NCI-H1092 (cell line): Measurements from ENCODE around the gene PIGQ.

Experiments
- DNase-seq: peaks from one replicate; lab custom pipeline; 2025; lab: John Stamatoyannopoulos, UW

The PIGQ gene

DNA sequence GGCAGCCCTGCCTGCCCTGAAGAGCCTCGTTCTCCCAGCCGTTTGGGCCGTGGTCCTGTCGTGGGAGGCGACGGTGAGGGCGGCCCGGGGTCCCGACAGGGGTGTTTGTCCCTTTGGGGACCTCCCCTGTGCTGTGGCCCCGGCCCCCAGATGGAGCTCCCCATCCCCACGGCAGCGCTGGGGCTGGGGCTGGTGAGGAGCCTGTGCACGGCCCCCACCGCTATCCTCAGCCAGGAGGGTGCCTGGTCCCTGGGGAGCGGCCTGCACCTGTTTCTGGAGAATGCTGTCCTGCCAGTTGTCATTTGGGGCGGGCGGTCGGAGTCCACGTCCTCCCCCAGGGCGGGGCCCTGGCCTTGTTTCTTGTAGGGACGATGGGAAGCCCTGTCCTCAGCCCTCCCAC, 35.6 kb upstream of the PIGQ start:
- no peak for DNase-seq

DNA sequence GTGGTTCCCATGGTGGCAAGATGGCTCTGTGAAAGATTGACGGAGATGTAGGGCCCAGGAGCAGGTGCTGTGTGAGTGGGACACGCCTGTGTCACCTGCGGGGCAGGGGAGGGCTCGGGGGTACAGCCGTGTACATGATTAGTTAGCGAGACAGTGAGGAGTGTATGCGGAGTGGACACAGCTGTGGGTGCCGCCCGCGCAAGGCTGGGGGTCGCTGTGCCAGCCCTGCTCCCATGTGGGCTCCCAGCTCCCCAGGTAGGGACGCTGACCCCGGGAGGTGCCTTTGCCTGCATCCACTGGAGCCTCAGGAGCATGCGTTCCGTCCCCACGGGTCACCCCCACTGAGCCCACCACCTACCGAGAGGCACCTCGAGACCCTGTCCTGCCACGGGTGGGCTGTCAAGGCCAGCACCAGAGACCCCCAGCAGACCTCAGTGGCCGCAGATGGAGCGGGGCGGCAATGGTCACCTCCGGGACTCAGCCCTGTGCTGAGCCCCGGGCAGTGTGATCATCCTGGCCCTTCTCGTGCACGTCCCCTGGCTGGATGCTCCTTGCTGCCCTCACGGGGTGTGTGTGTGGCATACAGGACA, 34.8 kb upstream of the PIGQ start:
- no peak for DNase-seq

DNA sequence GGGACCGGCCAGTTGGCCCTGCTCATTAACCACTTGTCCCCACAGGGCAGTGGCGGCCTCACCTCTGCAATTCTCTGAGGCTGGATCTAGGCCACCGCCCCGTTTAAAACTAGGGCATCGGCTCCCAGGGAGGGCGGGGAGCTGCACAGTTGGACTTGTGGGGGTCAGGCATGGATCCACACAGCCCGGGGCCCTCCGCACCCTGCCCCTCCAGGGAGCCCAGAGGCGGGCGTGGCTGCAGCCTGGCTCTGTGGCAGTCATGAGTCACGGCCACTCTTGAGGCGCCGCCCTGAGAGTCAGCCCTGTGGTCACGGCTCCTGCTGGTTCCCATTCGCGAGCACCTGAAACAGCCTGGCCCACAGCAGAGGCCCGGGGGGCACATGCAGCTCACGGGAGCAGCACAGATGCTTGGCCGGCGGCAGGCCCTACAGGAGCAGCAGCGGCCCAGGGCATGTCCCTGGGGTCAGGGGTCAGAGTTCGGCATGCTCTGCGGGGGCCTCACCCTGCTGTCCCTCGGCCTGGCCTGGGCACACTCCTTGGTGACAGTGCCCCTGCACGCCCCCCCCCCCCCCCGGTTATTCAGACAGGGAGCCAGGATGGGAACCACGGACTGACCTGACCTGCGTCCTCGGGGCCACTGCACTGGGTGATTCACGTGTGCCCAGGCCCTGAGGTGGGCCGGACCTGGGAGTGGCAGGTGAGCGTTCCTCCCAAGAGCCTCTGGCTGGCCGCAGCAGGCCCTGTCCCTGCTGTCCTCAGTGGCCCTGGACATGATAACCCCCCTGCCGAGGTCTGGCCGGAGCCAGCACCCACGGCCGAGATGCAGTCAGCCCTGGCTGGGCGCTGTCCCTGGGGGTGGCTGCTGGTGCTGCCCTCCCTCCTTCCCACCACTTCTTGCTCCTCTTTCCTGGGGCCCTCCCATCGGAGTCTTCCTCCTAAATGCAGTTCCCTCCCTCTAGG, 34.0 kb upstream of the PIGQ start:
- no peak for DNase-seq

DNA sequence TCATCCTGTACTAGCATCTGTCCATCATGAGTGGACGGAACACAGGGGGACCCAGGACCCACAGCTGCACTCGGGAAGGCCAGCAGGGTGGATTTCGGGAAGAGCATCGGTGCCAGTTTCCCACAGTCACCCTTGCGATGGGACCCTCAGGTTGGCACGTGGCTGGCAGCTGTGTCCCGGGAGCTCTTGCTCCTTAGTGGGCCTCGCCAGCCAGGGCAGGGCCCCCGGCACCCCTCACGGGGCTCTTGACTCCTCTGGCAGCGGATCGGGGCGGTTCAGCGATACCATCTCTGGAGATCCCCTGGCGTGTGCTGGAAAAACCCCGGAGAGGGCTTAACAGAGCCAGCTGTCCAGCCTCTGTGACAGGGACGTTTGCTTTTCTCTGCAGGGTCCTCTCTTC, 33.0 kb upstream of the PIGQ start:
- no peak for DNase-seq

DNA sequence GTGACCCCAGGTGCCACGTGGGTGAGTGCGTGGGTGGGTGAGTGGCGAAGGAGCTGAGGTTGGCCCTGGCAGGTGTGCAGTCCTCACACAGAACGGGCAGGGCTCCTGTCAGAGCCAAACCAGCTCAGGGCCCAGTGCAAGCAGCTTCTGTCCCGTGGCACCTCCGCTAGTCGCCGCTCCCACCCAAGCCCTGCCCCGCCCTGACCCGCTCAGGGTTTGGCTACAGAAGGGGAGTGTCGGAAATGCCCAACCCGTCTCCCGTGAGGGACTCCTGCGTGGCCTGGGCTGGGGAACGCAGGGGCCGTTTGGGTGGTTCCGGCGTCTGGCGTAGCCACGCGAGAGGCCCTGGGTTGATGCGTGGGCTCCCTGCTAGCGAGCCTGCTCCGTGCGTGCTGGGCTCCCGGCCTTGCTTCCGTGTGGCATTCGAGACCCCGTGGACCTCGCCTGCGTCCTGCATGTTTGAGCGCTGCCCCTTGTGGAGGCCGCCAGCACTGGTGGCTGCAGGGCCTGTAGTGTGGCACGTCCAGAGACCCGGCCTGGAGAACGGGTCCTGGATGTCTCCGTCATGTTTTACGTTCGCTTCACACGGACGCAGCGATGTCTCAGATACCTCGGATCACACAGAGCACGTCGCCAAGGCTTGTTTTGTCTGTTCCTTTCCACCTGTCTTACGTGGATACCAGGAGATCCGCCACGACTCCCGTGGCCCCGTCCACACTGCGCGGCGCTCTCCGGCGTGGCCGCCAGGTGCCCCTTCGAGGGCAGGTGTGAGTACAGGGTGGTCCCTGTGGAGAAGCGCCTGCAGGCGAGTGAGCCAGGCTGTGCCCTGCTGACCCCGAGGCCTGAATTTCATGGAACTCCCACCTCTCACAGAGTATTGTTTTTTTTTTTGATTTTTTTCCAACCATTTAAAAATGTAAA, 32.1 kb upstream of the PIGQ start:
- DNase-seq: no peak

DNA sequence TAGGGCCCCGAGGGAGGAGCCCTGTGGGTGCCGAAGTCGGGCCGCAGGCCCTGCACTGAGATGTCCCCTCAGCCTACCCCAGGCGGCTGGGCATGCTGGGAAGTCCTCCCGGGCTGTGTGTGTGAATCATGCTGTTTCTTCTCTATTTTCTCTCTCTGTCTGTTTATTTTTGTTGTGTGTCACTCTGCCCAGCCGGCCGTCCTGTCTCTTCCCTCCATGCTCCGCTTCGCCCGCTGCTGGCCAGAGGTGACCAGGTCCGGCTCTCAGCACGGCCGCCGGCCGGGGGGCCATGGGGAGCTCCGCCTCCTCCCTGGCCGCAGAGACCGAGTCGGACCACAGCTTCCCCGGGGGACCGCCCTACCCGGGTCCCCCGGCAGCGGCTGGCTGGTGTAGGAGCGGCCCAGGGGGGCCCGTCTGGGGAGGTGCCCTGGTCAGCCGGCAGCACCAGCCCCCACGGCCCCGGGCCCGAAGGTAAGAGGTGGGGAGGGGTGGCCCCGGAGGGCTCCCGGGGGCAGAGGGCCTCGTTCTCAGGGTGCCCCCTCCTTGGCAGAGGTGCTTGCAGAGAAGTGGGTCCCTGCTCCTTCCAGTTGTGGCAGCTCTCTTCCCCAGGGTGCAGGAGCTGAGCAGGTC, 29.8 kb upstream of the PIGQ start:
- no peak for DNase-seq

DNA sequence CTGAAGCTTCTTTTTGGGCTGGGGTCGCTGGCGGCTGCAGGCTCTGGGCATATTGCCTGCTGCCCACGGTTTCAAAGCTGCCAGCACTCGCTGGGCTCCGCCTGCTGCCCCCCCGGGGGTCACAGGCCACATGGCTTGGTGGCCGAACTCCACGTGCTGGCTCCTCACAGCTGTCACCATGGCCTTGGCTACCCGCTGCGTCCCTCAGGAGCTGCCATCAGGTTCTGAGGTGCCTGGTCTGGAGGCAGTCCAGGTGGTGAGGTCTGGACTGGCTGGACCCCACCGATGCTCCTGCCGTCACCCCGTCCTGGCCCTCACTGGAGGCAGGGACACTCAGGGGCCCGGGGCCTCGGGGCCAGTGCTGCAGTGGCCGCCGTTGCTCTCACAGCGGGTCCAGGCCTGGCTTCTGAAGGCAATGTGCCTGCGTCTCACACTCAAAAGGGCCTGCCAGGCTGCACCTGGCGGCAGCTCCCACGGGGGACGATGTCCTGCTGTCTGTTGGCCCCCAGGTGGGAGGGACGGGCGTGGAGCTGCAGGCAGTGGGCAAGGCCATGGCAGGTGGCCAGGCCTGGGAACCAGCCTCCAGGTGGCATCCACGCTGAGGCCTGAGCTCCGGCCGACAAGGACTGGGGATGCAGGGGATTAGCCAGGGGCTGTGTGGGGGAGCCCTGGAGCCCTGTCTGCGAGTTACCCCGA, 29.0 kb upstream of the PIGQ start:
- DNase-seq: no peak

DNA sequence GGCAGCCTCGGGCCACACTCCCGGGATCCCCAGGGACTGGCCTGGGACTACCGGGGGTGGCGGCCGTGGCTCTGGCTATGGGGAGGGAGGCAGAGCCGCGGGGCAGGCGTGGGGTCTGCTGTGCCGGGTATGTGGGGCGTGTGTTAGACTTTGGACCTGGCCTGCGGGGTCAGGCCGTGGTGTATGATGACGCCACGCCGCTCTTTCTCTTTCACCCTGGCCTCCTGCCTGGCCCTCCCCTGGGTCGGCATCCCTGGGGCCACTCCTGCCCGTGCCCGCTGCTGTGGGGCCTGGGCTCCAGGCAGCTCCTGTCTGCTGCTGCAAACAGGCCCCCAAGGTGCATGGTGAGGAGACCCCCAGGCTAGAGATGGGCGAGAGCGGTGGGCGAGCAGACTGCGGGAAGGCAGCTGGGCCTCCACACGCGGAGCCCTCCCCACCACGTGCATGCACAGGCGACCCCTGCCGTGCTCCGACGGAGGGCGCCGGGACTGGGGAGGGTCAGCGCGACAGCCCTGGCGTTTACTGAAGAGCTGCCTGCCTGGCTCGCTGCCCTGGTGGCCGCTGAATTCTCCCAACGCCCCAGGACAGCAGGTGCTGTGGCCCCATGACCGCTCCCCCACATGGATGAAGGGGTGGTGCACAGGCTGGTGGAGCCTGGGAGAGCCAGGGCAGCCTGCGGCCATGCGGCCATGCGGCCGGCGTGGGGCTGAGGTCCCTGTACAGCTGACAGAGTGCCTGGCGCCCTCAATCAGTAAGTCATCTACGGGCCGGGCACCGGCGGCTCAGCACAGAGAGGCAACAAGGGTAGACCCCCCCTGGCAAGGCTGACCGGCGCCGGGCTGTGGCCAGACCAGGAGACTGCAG, 26.2 kb upstream of the PIGQ start:
- DNase-seq: no peak

DNA sequence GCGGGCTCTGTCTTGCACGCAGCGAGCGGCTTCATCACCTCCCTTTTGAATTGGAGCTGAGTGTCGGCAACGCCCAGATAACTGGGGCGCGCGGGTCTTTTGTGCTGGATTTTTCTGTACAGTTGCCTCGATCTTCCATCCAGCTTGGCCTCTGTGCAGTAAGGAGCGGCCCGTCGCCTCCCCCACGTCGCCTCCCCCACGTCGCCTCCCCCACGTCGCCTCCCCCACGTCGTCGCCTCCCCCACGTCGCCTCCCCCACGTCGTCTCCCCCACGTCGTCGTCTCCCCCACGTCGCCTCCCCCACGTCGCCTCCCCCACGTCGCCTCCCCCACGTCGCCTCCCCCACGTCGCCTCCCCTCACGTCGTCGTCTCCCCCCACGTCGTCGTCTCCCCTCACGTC, 25.3 kb upstream of the PIGQ start:
- DNase-seq: no peak

DNA sequence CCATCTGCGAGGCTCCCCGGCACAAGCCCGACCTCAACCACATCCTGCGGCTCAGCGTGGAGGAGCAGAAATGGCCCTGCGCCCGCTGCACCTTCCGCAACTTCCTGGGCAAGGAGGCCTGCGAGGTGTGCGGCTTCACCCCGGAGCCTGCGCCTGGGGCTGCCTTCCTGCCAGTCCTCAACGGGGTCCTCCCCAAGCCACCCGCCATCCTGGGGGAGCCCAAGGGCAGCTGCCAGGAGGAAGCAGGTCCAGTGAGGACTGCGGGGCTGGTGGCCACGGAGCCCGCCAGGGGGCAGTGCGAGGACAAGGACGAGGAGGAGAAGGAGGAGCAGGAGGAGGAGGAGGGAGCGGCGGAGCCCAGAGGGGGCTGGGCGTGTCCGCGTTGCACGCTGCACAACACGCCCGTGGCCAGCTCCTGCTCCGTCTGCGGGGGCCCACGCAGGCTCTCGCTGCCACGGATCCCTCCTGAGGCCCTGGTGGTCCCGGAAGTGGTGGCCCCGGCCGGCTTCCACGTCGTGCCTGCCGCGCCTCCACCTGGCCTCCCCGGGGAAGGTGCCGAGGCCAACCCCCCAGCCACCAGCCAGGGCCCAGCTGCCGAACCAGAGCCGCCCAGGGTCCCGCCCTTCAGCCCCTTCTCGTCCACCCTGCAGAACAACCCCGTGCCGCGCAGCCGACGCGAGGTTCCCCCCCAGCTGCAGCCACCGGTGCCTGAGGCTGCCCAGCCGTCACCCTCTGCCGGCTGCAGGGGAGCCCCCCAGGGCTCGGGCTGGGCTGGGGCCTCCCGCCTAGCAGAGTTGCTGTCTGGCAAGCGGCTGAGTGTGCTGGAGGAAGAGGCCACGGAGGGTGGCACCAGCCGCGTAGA, 22.6 kb upstream of the PIGQ start:
- DNase-seq: no peak

DNA sequence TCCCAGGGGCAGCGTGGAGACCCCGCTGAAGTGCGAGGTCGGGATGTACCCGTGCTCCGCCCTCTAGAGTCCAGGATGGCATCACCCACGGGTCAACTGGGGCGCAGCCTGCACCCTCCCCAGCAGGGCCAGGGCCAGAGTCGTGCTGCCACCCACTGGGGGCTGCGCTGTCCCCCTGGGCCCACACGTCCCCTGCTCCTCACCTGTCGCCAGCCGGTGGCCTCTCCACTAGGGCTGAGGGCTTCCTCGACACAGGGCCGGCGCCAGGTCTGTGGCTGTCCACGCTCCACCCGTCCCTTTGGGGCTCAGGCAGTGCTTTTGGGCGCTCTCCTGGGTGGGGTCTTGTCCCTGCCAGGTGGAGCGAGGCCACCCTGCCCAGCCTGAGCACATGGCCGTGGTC, 21.2 kb upstream of the PIGQ start:
- DNase-seq: no peak

DNA sequence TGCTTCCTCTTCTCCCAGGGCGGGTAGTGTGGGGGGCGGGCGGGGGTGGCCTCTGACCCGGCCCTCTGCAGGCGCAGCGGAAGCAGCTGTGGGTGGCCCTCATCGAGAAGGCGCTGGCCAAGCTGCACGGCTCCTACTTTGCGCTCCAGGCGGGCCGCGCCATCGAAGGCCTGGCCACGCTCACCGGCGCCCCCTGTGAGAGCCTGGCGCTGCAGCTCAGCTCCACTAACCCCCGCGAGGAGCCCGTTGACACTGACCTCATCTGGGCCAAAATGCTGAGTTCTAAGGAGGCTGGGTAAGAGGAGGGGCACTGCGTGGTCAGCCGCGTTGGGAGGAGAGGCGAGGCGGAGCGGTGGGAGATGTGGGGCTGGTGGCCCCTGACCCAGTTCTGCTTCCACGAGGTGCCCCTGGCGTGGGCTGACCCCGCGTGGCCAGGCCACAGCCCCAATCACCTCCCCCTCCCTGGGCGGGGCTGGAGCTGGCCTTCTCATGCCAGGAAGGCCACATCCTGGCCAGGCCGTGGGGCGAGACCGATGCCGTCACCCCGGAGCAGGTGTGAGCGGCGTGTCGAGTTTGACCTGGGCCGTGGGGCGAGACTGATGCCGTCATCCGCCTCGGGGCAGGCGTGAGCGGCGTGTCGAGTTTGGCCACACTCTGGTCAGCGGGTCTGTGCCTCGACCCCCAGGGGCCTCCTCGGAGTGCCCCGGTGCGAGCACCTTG, 20.1 kb upstream of the PIGQ start:
- DNase-seq: no peak

DNA sequence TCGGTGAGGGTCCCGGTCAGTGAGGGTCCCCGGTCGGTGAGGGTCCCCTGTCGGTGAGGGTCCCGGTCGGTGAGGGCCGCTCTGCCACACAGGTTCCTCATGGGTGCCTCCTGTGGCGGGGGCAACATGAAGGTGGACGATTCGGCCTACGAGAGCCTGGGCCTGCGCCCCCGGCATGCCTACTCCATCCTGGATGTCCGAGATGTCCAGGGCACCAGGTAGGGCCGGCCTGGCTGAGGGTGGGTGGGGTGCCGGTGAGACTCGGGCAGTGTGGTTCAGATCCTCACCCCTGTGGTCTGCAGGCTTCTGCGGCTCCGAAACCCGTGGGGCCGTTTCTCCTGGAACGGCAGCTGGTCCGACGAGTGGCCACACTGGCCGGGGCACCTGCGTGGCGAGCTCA, 18.6 kb upstream of the PIGQ start:
- no peak for DNase-seq

DNA sequence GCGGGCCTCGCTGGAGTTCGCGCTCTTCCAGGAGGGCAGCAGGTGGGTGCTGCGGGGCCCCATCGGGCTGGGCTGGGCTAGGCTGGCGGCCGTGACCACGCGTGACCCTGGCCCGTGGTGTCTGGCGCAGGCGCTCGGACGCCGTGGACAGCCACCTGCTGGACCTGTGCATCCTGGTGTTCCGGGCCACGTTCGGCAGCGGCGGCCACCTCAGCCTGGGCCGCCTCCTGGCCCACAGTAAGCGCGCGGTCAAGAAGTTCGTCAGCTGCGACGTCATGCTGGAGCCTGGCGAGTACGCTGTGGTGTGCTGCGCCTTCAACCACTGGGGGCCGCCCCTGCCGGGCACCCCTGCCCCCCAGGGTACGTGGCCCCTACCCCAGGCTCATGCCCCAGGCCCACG, 17.6 kb upstream of the PIGQ start:
- no peak for DNase-seq

DNA sequence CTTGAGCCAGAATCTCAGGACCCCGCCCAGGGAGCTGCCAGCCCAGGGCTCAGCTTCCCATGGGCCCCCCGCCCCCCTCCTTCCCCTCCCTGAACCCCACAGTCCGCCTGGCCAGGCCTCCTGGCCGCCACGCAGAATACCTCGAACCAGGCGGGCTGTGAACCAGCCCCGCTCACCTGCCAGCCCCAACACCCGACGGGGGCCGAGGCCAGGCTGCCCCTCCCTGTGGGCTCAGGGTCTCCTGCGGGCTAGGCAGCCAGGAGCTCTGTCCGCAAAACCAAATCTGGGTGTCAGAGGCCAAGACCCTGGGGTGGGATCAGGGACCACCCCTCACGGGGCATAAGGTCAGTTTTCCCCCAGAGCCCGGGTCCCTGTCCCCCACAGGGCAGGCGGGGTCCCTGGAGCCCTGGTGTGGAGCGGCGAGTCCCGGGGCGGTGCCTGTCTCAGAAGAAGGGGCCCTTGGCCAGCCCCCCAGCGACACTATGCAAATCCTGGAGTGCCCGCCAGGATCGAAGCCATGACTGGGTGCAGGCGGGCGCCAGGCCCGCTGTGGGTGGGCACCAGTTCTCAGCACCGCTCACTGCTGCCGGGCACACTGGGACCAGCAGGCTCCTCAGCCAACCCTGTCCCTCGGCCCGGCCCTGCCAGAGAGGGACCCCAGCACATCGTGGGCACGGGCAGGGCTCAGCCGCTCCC, 16.0 kb upstream of the PIGQ start:
- DNase-seq: no peak

DNA sequence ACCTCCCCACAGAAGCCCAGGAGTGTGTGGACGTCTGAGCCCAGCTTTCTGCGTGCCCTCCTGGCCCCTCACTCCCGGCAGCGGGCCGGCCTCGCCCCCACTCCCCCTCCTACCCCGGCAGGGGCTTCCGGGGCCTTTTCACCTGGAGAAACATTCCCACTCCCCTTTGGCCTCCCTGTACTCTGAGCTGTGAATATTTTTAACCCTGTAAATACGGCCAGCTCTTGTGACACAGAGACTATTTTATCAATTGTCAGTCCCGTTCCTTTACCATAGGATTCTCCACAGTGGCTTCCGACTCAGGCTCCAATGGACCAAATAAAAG, 15.5 kb upstream of the PIGQ start:
- DNase-seq: no peak

DNA sequence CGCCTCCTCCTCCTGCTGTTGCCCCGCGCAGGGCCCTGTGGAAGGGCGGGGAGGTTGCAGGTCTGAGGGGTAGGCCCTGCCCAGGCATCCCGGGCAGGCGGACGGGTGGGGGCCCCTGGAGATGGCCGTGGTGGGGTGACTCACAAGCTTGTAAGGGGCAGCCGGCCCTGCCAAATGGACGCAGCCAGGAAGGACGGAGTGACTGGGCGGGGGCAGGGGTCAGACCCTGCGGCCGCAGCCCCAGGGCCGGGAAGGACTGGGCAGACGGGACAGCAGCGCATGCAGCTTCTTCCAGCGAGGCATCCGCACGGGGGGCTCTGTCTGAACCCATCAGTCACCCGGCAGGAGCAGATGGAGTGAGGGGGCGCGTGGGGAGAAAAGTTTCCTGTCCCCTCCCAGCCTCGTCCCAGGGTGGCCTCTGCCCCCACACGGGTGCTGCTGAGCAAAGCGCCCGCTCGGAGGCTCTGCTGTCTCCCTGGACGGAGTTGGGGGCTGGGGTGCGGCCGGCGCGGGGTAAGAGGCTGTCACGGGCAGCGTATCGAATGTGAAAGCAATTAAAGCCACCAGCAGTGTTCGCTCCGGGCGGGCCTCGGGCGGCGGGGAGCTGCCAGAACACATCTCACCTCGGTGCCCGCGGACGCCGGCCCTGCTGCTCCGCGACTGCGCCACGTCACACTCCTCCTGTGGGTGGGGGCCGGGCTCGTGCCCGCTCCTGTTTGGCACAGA, 15.0 kb upstream of the PIGQ start:
- DNase-seq: no peak
